H9 (cell line): ENCODE results near the gene PDCD2. TPM values are rescaled to one million over a fixed set of nuclear protein-coding genes. Genes with fewer than 3 reads are reported as not detected.

Source experiments
- DNase-seq: peaks from one replicate; pipeline ENCODE4 v3.0.0-alpha.2; 2017
- H2AFZ ChIP-seq: one replicate; pipeline ENCODE4 v1.6.1; 2013; ENCODE audit warnings: mild to moderate bottlenecking, low read length, control low read depth, moderate library complexity
- H2AK5ac ChIP-seq: 2 replicates; pipeline ENCODE4 v1.6.1; 2013; ENCODE audit warnings: low read length, control low read depth, mixed read lengths; ENCODE audit not compliant: insufficient read length
- H2BK120ac ChIP-seq: one replicate; pipeline ENCODE4 v1.6.1; 2013; ENCODE audit warnings: low read depth, mild to moderate bottlenecking, low read length, control low read depth, inconsistent platforms; ENCODE audit not compliant: poor library complexity, severe bottlenecking
- H2BK12ac ChIP-seq: 2 replicates; pipeline ENCODE4 v1.6.1; 2013; ENCODE audit warnings: low read length, control low read depth, mixed read lengths, low read depth; ENCODE audit not compliant: insufficient read length
- H2BK15ac ChIP-seq: 2 replicates; pipeline ENCODE4 v1.6.1; 2013; ENCODE audit warnings: low read depth, low read length, control low read depth
- H2BK20ac ChIP-seq: one replicate; pipeline ENCODE4 v1.6.1; 2013; ENCODE audit warnings: low read depth, mild to moderate bottlenecking, low read length, control low read depth, inconsistent platforms; ENCODE audit not compliant: poor library complexity, severe bottlenecking
- H2BK5ac ChIP-seq: 2 replicates; pipeline ENCODE4 v1.6.1; 2013; ENCODE audit warnings: low read length, control low read depth, mixed read lengths; ENCODE audit not compliant: insufficient read length
- H3K14ac ChIP-seq: 2 replicates; pipeline ENCODE4 v1.6.1; 2013; ENCODE audit warnings: low read length, control low read depth; ENCODE audit not compliant: insufficient read depth
- H3K18ac ChIP-seq: 2 replicates; pipeline ENCODE4 v1.6.1; 2013; ENCODE audit warnings: low read depth, mild to moderate bottlenecking, mixed read lengths, low read length, control low read depth; ENCODE audit not compliant: insufficient read length
- H3K23ac ChIP-seq: 2 replicates; pipeline ENCODE4 v1.6.1; 2013; ENCODE audit warnings: low read length, control low read depth, mixed read lengths, low read depth; ENCODE audit not compliant: insufficient read length
- H3K23me2 ChIP-seq: 2 replicates; pipeline ENCODE4 v1.6.1; 2013; ENCODE audit warnings: low read depth, mild to moderate bottlenecking, mixed read lengths, low read length, control low read depth; ENCODE audit not compliant: insufficient read length, poor library complexity, severe bottlenecking
- H3K27ac ChIP-seq: 2 replicates; pipeline ENCODE4 v1.5.1; 2013; ENCODE audit warnings: low read length, control low read depth, mixed read lengths, low read depth; ENCODE audit not compliant: insufficient read length
- H3K27me3 ChIP-seq: 2 replicates; pipeline ENCODE4 v1.6.1; 2013; ENCODE audit warnings: low read length, control low read depth, inconsistent platforms; ENCODE audit not compliant: insufficient read depth
- H3K4ac ChIP-seq: 2 replicates; pipeline ENCODE4 v1.6.1; 2013; ENCODE audit warnings: low read depth, mild to moderate bottlenecking, control low read depth, inconsistent platforms, low read length, moderate library complexity
- H3K4me1 ChIP-seq: 2 replicates; pipeline ENCODE4 v1.6.1; 2013; ENCODE audit warnings: low read length, control low read depth, inconsistent platforms; ENCODE audit not compliant: insufficient read depth
- H3K4me2 ChIP-seq: 2 replicates; pipeline ENCODE4 v1.6.1; 2013; ENCODE audit warnings: low read length, control low read depth, mixed read lengths; ENCODE audit not compliant: insufficient read length, insufficient read depth
- H3K56ac ChIP-seq: 2 replicates; pipeline ENCODE4 v1.6.1; 2013; ENCODE audit warnings: low read depth, mild to moderate bottlenecking, mixed read lengths, low read length, control low read depth; ENCODE audit not compliant: insufficient read length
- H3K79me1 ChIP-seq: 2 replicates; pipeline ENCODE4 v1.6.1; 2013; ENCODE audit warnings: low read depth, mild to moderate bottlenecking, moderate library complexity, low read length, control low read depth, inconsistent platforms; ENCODE audit not compliant: insufficient read depth, poor library complexity, severe bottlenecking
- H3K79me2 ChIP-seq: 2 replicates; pipeline ENCODE4 v1.6.1; 2013; ENCODE audit warnings: low read length, control low read depth, inconsistent platforms; ENCODE audit not compliant: insufficient read depth
- H3K9ac ChIP-seq: 2 replicates; pipeline ENCODE4 v1.6.1; 2013; ENCODE audit warnings: low read length, control low read depth, mixed read lengths; ENCODE audit not compliant: insufficient read length; ENCODE audit errors: extremely low read depth
- H3K9me3 ChIP-seq: one replicate; pipeline ENCODE4 v1.6.1; 2013; ENCODE audit warnings: low read depth, low read length, inconsistent platforms; ENCODE audit not compliant: control insufficient read depth
- H3T11ph ChIP-seq: one replicate; pipeline ENCODE4 v1.6.1; 2013; ENCODE audit warnings: mild to moderate bottlenecking, low read length, control low read depth, inconsistent platforms
- H4K20me1 ChIP-seq: one replicate; pipeline ENCODE4 v1.6.1; 2013; ENCODE audit not compliant: control insufficient read depth, insufficient read length, insufficient read depth
- H4K5ac ChIP-seq: 2 replicates; pipeline ENCODE4 v1.6.1; 2013; ENCODE audit warnings: low read depth, mild to moderate bottlenecking, mixed read lengths, low read length, control low read depth; ENCODE audit not compliant: insufficient read length
- H4K8ac ChIP-seq: replicated peaks from 2 replicates; pipeline ENCODE4 v1.6.1; 2013; ENCODE audit warnings: low read length, control low read depth, mixed read lengths, low read depth; ENCODE audit not compliant: insufficient read length
- H4K91ac ChIP-seq: 2 replicates; pipeline ENCODE4 v1.6.1; 2013; ENCODE audit warnings: low read depth, mild to moderate bottlenecking, moderate library complexity, mixed read lengths, low read length, control low read depth; ENCODE audit not compliant: insufficient read length
- H3K27ac Mint-ChIP-seq, 3 experiments: 2 replicates in 2 of 3; 3 replicates in 1 of 3; pipeline ENCODE4 v1.8.0; 2020 to 2021; ENCODE audit warnings: mixed read lengths in 3 of 3, mild to moderate bottlenecking in 1 of 3, moderate library complexity in 1 of 3
- H3K27me3 Mint-ChIP-seq: 2 replicates; pipeline ENCODE4 v1.8.0; 2021; ENCODE audit warnings: low read depth, mild to moderate bottlenecking, moderate library complexity, mixed read lengths
- H3K36me3 Mint-ChIP-seq, 3 experiments: 2 replicates in 2 of 3; 3 replicates in 1 of 3; pipeline ENCODE4 v1.8.0; 2020 to 2021; ENCODE audit warnings: low read depth in 3 of 3, mixed read lengths in 3 of 3; ENCODE audit not compliant: insufficient read depth in 1 of 3
- H3K4me1 Mint-ChIP-seq, 2 experiments: 2 replicates each; pipeline ENCODE4 v1.8.0; 2020; ENCODE audit warnings: mixed read lengths in 2 of 2
- H3K4me3 Mint-ChIP-seq, 2 experiments: 2 replicates in 1 of 2; 3 replicates in 1 of 2; pipeline ENCODE4 v1.8.0; 2020 to 2021; ENCODE audit warnings: mild to moderate bottlenecking in 2 of 2, mixed read lengths in 2 of 2, moderate library complexity in 1 of 2
- H3K9me3 Mint-ChIP-seq, 2 experiments: 2 replicates in 1 of 2; 3 replicates in 1 of 2; pipeline ENCODE4 v1.8.0; 2020; ENCODE audit warnings: mild to moderate bottlenecking in 2 of 2, mixed read lengths in 2 of 2, moderate library complexity in 1 of 2
- CTCF ChIP-seq: fragments of 200-600 bp; sonication (generic); conservative IDR thresholded peaks from 3 replicates; pipeline ENCODE4 v1.8.0; 2021; ENCODE audit warnings: antibody characterized with exemption, mild to moderate bottlenecking
- WGBS: extraction: QIAGEN DNeasy Blood & Tissue Kit; methylation state at CpG from one replicate; pipeline ENCODE4 v1.1.7; 2013; ENCODE audit warnings: missing lambda C conversion rate, low lambda C conversion rate, mixed read lengths; ENCODE audit not compliant: insufficient read length; ENCODE audit errors: extremely low coverage; 5-methylcytosine and 5-hydroxymethylcytosine counted together
- total RNA-seq: library from RNA; stranded (reverse); gene quantifications from 2 replicates; pipeline ENCODE4 v1.2.1, GENCODE V29; 2021

Gene PDCD2
- total RNA-seq, 1 experiment from 2014 or later = 78.5 TPM

GRCh38 chr6:170561555-170561954 lies 22.9 kb downstream of the PDCD2 start:
- no peak overlapping the region for H3K4me2 ChIP-seq
- no peak overlapping the region for H2BK12ac ChIP-seq
- Mint-ChIP-seq H3K27ac (no peak overlapping the region), H3K4me3 (no peak overlapping the region), H3K36me3 (peaks cover 22 to 57% (median 57%) of the 10 kb centered on the region in 3 experiments), H3K27me3 (no peaks in the 10 kb centered on the region), H3K4me1 (no peaks in the 10 kb centered on the region), H3K9me3 (no peaks in the 10 kb centered on the region)
- no peaks in the 10 kb centered on the region for H3K27me3 ChIP-seq
- no peaks in the 10 kb centered on the region for H3K9me3 ChIP-seq
- H4K8ac ChIP-seq = no peak overlapping the region
- no peak for TF ChIP-seq CTCF
- no peak overlapping the region for H2BK15ac ChIP-seq
- no peak overlapping the region for H3K14ac ChIP-seq
- H3T11ph ChIP-seq = no peak overlapping the region
- DNase-seq = no peak
- WGBS = no CpG with 5 or more reads among the region's 4 CpGs
- no peak overlapping the region for H2AFZ ChIP-seq
- no peak overlapping the region for H4K5ac ChIP-seq
- no peak overlapping the region for H2BK20ac ChIP-seq
- H3K56ac ChIP-seq = no peak overlapping the region
- no peaks in the 10 kb centered on the region for H3K4me1 ChIP-seq
- H3K9ac ChIP-seq = no peak overlapping the region
- H3K23me2 ChIP-seq = no peaks in the 10 kb centered on the region
- no peak overlapping the region for H3K4ac ChIP-seq
- no peak overlapping the region for H3K18ac ChIP-seq
- no peak overlapping the region for H3K23ac ChIP-seq
- H2BK120ac ChIP-seq = no peak overlapping the region
- no peaks in the 10 kb centered on the region for H3K79me2 ChIP-seq
- H4K91ac ChIP-seq = no peak overlapping the region
- no peak overlapping the region for H2AK5ac ChIP-seq
- no peak overlapping the region for H2BK5ac ChIP-seq
- no peaks in the 10 kb centered on the region for H4K20me1 ChIP-seq
- no peak overlapping the region for H3K27ac ChIP-seq
- peaks cover 2% of the 10 kb centered on the region for H3K79me1 ChIP-seq
